ENCODE measurements around the gene APOL1.
A peak's percentile ranks its signal among the peaks of the same experiment; 100 is the strongest.
"Not testable (repeated sequence)": the region's sequence is repeated elsewhere in the genome, so short reads cannot be mapped to it uniquely, and the experiment has no call there.

APOL1 gene, protein sequence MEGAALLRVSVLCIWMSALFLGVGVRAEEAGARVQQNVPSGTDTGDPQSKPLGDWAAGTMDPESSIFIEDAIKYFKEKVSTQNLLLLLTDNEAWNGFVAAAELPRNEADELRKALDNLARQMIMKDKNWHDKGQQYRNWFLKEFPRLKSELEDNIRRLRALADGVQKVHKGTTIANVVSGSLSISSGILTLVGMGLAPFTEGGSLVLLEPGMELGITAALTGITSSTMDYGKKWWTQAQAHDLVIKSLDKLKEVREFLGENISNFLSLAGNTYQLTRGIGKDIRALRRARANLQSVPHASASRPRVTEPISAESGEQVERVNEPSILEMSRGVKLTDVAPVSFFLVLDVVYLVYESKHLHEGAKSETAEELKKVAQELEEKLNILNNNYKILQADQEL

DNA sequence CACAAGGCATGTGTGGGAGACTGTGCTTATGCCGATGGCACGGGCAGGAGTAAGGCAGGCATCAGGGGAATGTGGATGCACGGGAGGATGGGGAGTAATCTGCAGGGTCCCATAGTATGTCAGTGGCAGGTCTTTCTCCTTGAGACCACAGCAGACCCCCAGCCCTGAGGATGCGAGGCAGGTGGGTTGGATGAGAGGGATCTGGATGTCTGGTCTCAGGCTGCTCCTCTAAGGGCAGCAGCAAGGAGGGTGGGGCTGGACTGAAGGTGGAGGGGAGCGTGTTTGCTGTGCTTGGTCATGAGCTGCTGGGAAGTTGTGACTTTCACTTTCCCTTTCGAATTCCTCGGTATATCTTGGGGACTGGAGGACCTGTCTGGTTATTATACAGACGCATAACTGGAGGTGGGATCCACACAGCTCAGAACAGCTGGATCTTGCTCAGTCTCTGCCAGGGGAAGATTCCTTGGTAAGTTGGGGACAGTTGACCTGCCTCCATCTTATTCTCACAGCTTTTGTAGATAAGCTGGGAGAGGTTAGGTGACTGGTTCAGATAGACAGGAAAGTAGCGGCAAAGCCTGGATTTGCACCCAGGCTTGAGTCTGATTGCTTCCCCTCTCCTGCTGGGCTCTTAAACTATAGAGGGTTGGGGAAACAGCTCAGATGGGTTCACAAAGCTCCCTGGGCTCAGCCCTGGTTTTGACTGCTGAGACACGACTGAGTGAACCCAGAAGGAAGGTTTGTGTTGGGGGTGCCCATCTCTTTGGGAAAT, at the start of gene APOL1:
APOL1 (plus strand) TSS at position 380 of the 769 bp plus-strand sequence. CDS start 1,823 bp downstream, outside the sequence.
- peak; percentile 62 for DNase-seq (ENCODE audit: low spot score)

DNA sequence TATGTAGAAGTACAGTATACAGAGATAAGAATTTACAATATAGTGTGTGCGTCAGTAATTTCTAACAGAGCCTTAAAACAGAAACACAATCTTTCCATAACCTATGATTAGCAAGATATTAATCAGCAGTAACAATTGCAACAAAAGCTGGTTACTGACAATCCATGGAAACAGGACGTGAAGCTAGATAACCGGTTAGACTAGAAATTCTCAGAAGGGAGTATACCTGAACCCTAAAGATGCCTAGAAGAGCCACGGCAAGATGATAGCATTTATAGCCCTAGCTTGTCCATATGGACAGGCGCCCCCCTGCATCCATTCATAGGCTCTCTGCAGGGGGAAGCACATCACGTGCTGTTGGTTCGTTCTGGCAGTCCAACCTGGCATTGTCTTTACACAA, 49.5 kb upstream of the APOL1 start:
- not testable (repeated sequence) for DNase-seq (ENCODE audit: low spot score)

DNA sequence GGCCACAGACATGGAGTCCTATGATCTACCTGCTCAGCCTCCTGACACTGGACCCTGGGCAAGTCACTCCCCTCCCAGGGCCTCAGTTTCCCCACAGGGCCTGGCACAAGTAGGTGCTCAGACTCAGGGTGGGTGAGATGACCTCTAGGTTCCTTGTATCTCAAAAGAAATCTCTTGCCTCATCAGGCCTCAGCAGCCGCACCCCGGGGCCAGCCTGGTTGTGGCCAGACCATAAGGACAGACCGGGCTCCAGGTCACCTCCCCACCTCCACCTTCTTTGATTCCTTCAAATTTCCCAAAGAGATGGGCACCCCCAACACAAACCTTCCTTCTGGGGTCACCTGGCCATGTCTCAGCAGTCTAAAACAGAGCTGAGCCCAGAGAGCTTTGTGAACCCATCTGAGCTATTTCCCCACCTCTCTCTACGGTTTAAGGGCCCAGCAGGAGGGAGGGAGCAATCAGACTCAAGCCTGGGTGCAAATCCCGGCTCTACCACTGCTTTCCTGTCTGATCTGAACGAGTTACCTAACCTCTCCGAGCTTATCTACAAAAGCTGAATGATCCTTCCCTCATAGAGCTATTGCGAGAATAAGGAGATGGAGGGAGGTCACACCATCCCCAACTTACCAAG, 48.8 kb upstream of the APOL1 start:
- DNase-seq (ENCODE audit: low spot score): no peak

DNA sequence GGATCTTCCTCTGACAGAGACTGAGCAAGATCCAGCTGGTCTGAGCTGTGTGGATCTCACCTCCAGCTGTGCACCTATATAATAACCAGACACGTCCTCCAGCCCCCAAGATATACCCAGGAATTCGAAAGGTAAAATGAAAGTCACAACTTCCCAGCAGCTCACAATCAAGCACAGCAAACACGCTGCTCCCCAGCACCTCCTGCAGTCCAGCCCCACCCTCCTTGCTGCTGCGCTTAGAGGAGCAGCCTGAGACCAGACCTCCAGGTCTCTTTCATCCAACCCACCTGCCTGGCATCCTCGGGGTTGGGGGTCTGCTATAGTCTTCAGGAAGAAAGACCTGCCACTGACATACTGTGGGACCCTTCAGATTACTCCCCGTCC, 48.3 kb upstream of the APOL1 start:
- no peak for DNase-seq (ENCODE audit: low spot score)

DNA sequence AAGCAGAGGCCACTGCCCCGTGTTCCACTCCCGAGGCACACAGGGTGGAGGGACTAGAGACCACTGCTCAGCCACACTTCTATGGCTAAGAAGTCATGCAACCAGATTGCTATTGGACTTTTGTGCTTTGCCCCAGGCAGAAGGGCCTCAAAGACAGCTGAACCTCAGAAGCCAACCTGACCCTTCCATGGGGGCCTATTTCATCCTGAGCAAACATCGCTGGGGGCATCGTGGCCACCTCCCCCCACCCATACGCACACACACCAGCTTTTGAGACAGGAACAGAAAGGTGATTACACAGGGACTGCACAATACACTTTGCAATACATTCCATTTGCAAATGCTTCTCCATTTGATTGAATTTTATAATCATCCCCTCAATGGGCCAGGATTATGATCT, 47.4 kb upstream of the APOL1 start:
- not testable (repeated sequence) for DNase-seq (ENCODE audit: low spot score)

DNA sequence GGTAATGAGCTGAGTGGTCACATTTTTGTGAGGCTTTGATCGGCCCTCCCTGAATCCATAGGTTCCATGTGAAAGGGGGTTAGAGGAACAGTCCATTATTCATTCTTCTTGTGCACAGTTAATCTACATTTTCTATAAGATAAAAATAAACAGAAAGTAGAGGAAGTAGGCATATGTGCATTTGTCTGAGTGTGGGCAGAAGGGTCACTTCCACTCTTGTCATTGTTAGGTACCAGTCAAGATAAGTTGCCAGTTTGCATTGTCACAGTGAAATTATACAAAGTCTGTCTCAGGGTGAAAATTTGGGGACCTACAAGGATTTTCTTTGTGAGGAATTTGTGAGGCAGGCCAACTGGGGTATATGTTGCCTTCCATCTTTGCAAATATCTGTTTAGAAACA, 46.7 kb upstream of the APOL1 start:
- no peak for DNase-seq (ENCODE audit: low spot score)

DNA sequence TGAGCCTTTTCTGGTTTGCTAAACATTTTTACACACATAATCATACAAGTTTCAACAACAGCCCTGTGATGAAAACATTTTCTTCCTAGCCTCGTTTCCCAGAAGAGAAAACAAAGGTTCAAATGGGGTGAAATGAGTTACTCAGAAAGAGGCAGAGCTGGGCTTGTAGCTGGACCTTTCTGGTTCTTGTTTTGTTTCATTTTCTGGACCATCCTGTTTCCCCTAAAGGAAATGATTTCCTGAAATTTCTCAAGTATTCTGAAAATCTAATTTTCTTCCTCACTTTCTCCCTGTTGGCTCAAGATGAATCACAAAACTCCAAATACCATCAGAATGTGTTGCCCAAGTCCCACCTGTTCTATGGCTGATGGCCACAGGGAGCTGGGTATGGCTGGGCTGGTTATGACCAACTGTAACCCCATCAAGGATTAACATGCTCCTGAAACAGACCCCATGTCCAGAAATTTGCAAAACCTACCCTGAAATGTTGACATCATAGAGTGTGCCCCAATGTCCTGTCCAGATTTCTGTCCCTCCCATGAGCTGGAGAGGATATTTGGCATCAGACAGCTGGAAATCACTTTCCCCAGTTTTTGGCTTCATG, 44.7 kb upstream of the APOL1 start:
- no peak for DNase-seq (ENCODE audit: low spot score)

DNA sequence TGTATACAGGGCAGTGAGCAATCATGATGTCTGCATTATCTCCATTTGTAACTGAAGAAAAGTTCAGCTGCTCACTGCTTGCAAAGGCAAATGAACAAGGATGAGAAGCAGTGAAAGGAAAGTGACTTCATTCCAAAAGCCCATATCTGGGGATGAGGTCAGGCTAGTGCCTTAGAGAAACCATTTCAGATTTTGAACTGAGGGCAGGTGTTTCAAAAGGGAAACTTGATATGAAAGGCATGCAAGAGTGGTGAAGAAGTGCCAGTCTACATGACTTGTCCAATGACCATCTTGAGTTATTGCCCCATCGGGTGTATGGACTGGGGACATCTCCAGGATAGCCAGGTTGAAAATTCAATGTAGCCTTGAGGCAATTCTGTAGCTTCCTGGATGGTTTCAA, 44.0 kb upstream of the APOL1 start:
- no peak for DNase-seq (ENCODE audit: low spot score)

DNA sequence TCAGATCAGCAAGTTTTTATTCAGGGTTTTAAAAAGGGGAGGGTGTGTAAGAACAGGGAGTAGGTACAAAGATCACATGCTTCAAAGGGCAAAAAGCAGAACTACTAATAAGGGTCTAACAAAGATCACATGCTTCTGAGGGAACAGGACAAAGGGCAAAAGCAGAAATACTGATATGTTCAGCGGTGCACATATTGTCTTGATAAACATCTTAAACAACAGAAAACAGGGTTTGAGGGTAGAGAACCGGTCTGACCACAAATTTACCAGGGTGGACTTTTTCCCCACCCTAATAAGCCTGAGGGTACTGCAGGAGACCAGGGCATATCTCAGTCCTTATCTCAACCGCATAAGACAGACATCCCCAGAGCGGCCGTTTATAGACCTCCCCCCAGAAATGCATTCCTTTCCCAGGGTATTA, 43.4 kb upstream of the APOL1 start:
- DNase-seq (ENCODE audit: low spot score): not testable (repeated sequence)

DNA sequence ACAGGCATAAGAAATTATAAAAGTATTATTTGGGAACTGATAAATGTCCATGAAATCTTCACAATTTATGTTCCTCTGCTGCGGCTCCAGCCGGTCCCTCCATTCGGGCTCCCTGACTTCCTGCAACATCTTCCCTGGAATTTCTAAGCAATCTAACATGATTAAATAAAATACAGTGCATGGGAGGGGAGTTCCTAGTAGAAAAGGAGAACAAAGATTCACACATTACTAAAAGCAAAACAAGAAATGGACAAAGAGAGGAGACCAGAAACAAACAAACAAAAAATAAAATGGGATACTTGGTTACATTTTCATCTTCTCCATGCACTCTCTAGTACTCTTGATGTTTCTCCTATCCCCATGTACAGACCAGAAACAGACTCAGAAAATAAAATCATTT, 42.7 kb upstream of the APOL1 start:
- no peak for DNase-seq (ENCODE audit: low spot score)

DNA sequence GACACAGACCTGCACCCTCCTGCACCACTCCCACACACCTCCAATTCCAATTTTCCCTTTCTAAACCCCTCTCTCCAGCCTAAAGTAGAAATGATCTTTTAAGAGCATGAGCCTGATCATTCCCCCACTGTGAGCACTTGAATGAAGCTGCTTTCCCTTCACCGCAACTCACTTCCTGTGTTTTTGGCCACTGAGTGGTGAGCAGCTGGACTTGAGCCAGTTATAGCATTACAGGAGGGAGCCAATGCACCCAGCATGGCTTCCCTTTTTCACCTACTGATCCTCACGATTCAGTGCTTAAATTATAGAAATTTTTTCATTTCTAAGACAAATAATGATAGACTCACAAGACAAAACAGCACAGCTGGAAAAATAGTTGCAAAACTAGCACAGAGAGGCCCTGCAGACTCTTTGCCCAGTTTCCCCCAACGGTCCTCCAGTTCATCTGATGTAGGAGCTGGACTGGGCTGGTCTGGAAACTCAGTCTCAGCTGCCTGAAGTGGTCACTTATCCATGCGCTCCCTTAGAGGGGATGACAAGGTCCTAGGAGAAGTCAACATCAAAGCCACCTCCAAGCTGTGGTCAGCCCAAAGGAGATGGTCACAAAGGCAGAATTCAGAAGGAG, 41.6 kb upstream of the APOL1 start:
- peak; percentile 11 for DNase-seq (ENCODE audit: low spot score)

DNA sequence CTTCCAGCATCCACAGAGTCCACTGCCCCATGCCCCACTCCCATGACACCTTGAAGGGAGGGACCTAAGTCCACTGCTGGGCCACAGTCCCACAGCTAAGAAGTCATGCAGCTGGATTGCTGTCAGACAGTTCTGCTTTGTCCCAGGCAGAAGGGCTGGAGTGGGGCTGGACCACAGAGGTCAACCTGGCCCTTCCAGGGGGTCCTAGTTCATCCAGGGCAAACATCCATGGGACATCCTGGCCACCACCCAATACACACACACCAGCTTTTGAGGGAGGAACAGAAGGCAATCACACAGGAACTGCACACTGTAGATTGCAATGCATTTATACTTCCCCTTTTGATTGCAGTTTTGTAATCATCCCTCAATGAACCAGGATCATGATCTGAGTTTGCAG, 40.0 kb upstream of the APOL1 start:
- DNase-seq (ENCODE audit: low spot score): no peak

DNA sequence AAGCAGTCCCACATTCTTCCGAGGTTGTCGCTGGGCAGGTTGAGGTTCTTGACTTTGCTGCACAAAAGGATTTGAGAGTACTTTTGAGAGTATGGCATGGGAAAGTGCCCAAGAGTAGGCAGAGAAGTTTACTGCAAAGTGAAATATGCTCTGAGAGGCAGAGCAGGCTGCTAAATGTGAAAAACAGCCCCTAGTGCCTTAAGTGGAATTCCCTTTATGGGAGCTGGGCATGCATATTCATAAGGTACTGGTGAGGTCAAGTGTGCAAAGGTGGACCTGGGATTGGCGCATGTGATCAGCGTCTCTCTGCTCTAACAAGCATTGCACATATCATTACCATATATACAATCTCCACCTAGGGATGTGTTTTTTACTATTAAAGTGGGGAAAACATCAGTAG, 39.3 kb upstream of the APOL1 start:
- no peak for DNase-seq (ENCODE audit: low spot score)

DNA sequence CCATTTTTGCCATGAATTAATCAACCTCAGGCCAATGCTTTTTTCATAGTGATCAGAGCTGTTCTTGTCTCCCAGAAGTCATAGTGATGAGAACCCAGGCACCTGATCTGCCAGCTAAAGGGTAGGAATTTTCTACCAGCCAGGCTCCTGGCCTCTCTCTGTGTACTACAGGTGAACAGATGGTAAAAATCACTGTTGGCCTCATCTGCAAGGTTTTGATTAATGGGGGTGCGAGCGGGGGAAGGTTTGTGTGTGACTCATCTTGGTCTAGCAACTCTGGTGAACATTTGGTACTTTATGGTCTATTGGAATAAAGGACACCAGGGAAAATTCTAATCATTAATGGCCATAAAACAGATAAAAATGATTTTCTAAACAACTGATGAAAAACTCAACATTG, 37.0 kb upstream of the APOL1 start:
- DNase-seq (ENCODE audit: low spot score): no peak

DNA sequence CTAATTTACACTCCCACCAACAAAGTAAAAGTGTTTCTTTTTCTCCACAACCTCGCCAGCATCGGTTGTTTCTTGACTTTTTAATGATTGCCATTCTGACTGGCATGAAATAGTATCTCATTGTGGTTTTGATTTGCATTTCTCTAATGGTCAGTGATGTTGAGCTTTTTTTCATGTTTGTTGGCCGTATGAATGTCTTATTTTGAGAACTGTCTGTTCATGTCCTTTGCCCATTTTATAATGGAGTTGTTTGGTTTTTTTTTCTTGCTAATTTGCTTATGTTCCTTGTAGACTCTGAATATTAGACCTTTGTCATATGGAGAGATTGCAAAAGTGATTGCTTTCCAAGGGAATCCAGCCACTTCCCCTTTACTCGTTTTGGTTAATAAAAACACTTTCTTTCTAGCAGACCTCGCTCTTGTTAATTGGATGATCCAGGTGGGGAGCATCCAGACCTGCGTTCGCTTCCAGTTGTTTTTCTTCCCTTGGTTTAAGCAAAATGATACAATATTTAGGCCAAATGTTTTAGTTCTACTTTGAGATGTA, 34.2 kb upstream of the APOL1 start:
- no peak for DNase-seq (ENCODE audit: low spot score)

DNA sequence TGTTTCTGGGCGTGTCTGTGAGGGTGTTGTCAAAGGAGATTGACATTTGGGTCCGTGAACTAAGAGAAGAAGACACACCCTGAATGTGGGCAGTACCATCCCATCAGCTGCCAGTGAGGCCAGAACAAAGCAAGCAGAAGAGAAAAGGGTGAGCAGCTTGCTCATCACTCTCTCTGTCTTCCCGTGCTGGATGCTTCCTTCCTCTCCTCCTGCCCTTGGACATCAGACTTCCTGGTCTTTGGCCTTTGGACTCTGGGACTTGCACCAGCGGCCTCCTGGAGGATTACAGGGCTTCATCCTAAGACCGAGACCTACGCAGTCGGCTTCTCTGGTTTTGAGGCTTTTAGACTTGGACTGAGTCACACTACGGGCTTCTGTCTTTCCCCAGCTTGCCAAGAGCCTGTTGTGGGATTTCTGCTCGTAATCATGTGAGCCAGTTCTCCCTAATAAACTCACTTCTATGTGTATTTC, 32.4 kb upstream of the APOL1 start:
- peak; percentile 27 for DNase-seq (ENCODE audit: low spot score)

DNA sequence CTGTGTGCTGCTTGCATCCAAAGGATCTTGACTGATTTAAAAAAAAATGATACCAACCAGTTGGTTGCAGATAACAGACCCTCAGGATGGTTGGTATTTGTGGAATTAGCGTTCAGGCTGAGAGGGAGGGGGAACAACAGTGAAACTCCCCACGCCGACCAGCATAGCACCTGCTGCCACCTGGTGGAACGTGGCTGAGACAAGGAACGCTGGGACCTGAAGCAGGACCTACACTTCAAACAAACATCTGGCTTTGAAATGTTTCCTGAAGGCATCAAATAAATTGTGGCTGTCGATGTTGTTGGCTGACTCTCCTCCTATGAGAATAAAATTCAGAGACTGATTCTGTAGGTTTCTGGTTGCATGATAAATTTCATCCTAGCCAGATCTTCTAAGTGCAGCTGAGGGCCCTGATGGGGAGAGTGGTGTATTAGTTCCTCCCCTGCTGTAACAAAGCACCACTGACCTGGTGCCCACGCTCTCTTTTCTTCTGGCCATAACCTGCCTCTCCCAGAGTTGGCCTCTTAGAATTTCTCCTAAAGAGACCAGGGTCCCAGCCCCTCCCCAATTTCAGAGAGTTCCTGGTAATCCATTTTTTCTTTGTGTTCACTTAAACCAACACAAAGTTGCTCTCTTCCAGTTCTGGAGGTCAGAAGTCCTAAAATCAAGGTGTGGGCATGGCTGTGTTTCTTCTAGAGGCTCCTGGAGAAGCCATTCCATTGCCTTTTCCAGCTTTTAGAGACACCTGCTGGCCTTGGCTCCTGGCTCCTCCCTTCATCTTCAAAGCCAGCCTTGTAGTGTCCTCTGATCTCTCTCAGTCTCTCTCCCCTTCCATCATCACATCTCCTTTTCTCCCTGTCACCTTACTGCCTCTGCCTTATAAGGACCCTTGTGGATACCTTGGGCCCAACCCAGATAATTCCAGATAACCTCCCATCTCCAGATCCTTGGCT, 30.9 kb upstream of the APOL1 start:
- DNase-seq (ENCODE audit: low spot score): peak; percentile 25

DNA sequence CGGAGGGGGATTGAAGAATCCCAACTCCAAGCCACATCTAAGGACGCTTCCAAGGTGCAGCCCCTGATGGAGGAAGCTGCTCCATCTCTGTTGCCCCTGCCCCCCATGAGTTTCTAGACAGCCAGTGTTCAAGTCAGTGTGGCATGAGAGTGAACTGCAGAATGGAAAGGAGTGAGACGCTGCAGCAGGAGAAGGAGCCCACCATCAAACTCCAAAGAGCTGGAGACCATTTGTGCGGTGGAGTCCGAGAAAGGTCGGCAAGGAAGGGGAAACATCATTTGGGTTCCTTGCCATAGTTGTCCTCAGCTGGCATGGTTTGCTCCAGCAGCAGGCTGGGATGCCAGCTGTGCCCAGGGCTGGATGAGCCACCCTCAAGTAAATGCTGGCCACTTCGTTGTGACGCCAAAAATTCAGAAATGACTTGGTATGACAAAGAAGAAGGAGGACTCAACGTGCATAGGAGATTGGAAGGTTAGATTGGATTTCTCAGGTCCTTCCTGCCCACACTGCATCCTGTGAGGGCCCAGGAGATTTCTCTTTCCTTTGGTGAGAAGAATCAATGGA, 30.0 kb upstream of the APOL1 start:
- DNase-seq (ENCODE audit: low spot score): no peak

DNA sequence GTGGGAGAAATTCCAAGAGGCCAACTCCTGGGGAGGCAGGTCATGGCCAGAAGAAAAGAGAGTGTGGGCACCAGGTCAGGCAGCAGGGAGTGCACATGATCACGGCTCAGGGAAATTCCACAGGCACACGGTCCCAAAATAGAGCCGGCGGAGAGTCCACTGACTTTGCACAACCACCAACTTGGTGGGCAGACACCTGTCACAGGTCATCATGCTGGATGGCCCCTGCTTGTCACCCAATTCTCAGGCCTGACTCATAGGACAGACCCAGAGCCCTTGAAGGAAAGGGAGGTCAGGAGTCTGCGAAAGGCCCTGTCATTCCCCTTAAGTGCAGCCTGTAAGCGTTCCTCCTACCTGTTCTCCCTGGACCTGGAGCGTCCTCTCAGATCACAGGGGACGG, 29.4 kb upstream of the APOL1 start:
- no peak for DNase-seq (ENCODE audit: low spot score)

DNA sequence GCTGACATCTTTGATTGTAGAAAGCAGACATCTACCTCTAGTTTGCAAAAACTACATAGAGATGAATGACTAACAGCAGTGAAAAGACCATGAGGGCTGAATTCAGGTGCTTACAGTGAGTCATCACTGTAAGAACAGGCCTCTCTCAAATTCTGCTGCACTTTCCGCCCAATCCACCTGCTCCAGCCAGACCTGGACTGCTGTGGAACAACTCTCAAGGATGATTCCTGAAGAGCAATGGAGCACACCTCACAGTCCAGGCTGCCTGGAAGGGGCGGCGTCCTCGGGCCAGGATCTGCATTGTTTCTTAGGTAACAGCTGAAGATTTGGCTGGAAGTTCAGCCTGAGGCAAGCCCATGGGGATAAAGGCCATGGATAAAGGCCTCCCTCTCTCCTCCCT, 28.7 kb upstream of the APOL1 start:
- DNase-seq (ENCODE audit: low spot score): no peak
